GM10266 (cell line): Measurements from ENCODE around the gene BICD2.

Experiments used
- DNase-seq: peaks from one replicate; pipeline ENCODE4 v3.0.0; 2012; ENCODE audit errors: extremely low spot score
- TF ChIP-seq, protein P1 (sequence below): IDR thresholded peaks from 2 replicates; pipeline ENCODE4 v1.5.1; 2012; ENCODE audit warnings: mild to moderate bottlenecking, low read depth; ENCODE audit not compliant: control insufficient read depth, insufficient read depth; ENCODE audit errors: missing control alignments

BICD2 gene

DNA sequence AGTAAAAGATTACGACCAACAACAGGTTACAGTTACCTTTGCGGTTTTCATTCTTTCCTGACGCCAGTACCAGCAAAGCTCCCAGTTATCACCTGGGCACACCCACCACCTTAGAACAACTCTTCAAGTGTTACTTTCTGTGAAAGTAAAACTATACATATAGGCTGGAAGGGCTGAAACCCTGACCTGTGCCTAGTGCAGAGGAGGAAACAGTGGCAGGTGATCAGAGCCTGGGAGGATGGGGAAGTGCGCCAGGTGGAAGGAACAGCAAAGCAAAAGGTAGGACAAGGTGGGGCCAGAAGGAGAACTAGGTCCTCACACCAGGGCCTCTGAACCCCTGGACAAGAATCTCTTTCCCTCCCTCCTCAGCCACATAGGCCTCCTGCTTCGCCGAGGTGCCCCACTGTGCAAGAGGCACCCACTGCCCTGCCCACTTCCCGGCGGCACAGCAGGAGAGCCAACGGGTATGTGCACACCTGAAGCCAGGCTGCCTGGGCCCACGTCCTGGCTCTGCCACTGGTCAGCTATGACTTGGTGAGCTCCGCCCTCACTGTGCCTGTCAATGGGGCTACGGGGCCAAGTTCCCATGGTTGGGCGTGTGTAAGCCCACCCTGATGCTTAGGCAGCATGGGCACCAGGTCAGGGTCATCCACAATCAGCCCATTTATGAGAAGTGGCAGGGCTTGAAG lies 26.9 kb downstream of the BICD2 start:
- TF ChIP-seq, protein P1, sequence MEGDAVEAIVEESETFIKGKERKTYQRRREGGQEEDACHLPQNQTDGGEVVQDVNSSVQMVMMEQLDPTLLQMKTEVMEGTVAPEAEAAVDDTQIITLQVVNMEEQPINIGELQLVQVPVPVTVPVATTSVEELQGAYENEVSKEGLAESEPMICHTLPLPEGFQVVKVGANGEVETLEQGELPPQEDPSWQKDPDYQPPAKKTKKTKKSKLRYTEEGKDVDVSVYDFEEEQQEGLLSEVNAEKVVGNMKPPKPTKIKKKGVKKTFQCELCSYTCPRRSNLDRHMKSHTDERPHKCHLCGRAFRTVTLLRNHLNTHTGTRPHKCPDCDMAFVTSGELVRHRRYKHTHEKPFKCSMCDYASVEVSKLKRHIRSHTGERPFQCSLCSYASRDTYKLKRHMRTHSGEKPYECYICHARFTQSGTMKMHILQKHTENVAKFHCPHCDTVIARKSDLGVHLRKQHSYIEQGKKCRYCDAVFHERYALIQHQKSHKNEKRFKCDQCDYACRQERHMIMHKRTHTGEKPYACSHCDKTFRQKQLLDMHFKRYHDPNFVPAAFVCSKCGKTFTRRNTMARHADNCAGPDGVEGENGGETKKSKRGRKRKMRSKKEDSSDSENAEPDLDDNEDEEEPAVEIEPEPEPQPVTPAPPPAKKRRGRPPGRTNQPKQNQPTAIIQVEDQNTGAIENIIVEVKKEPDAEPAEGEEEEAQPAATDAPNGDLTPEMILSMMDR = no peak
- DNase-seq = no peak

DNA sequence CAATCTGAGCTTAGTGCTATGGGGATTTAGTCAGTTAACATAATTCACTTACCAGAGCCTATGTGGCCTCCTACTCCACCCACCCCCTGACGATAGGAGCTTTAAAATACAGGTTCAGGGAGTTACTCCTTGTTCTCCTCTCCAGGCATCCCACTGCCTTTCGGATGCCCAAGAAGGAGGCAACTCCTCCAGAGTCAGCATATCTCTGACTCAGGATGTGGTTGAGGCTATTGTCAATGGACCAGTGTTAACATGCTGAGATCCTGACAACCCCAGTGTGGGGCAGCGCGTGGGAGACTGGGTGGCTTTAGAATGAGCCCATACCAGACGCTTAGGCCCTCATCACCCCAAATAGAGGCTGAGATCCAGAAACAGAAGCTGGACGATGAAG lies 27.4 kb downstream of the BICD2 start:
- TF ChIP-seq, protein P1 = no peak
- DNase-seq = no peak

DNA sequence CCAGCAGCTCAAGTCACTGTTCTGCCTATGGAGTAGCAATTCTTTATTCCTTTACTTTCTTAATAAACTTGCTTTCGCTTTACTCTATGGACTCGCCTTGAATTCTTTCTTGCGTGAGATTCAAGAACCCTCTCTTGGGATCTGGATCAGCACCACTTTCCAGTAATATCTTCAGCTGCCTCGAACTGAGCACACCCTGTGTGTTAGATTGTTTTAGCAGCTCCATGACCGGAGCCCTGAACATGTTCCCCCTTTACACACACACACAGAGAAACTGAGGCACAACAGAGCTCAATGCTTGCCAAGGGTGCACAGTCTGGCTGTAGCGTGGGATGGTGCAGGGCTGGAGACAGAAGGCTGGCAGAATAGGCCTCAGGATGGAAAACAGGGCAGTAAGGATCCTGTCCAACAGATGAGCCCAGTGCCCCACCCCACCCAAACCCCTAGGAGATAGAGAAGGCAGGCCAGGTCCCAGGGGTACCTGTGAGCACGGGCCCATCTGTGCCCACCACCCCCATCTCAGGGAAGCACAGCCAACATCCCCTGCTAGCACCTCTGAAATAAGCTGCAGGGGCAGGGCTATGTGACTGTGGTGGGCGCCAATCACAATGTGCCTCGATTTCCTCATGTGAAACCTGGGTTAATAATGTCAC lies 27.9 kb downstream of the BICD2 start:
- TF ChIP-seq, protein P1 = no peak
- no peak for DNase-seq

DNA sequence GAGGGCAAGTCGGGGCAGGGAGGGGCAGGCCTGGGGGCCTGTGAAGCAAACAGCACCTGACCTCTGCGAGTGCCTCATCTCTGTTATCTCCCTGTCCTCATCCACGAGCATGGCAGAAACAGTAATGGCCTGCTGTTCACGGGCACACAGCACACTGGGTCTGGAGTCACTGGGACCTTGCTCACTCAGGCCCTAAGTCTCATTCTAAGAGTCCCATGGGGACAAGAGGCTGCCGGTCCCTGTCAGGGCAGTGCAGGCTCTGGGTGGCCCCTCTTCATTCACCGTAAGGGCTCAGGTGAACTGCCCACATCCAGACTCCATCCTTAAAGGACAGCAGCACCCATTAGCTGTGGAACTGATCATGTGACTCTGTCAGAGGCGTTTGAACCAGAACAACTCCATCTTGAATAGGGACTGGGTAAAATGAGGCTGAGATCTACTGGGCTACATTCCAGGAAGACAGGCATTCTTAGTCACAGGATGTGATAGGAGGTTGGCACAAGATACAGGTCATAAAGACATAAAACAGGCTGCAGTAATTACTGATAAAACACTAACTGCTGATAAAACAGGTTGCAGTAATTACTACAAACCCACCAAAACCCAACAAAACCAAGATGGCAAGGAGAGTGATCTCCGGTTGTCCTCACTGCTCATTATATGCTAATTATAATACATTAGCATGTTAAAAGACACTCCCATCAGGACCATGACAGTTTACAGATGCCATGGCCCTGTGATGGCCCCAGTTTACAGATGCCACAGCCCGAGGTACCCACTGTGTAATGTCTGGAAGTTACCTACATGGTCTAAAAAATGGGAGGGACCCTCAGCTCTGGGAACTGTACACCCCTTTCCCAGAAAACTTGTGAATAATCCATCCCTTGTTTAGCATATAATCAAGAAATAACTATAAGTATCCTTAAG lies 28.7 kb downstream of the BICD2 start:
- TF ChIP-seq, protein P1 = no peak

DNA sequence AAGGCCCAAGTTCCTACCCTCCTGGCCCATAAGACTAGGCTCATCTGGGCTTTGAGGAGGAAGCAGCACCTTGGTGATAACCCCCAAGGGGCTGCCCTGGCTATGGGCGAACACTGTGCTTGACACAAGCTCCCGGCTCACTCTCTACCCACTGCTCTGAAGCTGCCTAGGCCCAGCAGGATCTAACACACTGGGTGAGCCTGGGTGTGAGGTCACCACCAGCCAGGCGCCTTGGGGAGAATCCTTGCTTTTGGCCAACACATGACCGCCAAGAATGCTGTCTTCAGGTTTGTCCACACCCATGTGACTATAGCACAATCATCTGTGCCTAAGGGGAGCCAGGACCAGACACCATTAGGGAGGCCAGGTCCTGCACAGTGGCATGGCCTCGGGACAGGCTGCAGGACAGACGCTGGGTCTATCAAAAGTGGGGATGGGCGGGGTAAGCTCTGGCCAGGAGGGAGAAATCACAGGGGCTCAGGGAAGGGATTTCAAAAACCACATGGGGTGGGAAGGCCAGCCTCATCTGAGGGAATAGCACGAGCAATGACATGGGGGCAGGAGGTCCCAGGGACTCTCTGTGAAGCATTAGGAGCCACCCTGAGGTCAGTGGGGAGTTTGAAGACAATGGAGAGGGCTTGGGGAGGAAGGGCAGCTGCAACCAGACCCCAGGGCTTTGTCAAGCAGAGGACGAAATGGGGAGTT lies 29.6 kb downstream of the BICD2 start:
- TF ChIP-seq, protein P1 = no peak
- no peak for DNase-seq

More for the DNA sequence above, 28.7 kb downstream of the BICD2 start:
- no peak for DNase-seq

DNA sequence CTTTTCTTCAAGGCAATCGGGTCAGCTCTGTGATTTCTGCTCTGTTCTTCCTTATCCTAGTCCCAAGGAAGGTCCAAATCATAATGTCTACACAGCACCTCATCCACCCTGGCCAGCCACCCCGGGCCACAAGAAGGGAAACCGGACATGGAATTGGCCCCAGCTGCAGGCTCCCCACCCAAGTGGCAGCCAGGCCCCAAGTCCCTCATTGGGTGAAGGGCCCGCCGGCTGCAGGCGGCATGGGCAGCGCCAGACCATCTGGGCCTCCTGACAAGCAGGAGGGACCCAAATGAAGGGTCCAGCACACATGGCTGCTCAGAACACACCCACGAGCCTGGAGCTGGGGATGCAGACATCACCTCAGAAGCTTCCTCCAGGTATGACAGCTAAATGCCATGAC lies 33.7 kb downstream of the BICD2 start:
- DNase-seq = no peak
- TF ChIP-seq, protein P1 = no peak
